H9 (cell line): ENCODE results near the gene HMCN1. TPM values are rescaled to one million over a fixed set of nuclear protein-coding genes. Genes with fewer than 3 reads are reported as not detected.

Experiments
- DNase-seq: peaks from one replicate; pipeline ENCODE4 v3.0.0-alpha.2; 2017
- H2AFZ ChIP-seq: one replicate; pipeline ENCODE4 v1.6.1; 2013; ENCODE audit warnings: mild to moderate bottlenecking, low read length, control low read depth, moderate library complexity
- H2AK5ac ChIP-seq: 2 replicates; pipeline ENCODE4 v1.6.1; 2013; ENCODE audit warnings: low read length, control low read depth, mixed read lengths; ENCODE audit not compliant: insufficient read length
- H2BK120ac ChIP-seq: one replicate; pipeline ENCODE4 v1.6.1; 2013; ENCODE audit warnings: low read depth, mild to moderate bottlenecking, low read length, control low read depth, inconsistent platforms; ENCODE audit not compliant: poor library complexity, severe bottlenecking
- H2BK12ac ChIP-seq: 2 replicates; pipeline ENCODE4 v1.6.1; 2013; ENCODE audit warnings: low read length, control low read depth, mixed read lengths, low read depth; ENCODE audit not compliant: insufficient read length
- H2BK15ac ChIP-seq: 2 replicates; pipeline ENCODE4 v1.6.1; 2013; ENCODE audit warnings: low read depth, low read length, control low read depth
- H2BK20ac ChIP-seq: one replicate; pipeline ENCODE4 v1.6.1; 2013; ENCODE audit warnings: low read depth, mild to moderate bottlenecking, low read length, control low read depth, inconsistent platforms; ENCODE audit not compliant: poor library complexity, severe bottlenecking
- H2BK5ac ChIP-seq: 2 replicates; pipeline ENCODE4 v1.6.1; 2013; ENCODE audit warnings: low read length, control low read depth, mixed read lengths; ENCODE audit not compliant: insufficient read length
- H3K14ac ChIP-seq: 2 replicates; pipeline ENCODE4 v1.6.1; 2013; ENCODE audit warnings: low read length, control low read depth; ENCODE audit not compliant: insufficient read depth
- H3K18ac ChIP-seq: 2 replicates; pipeline ENCODE4 v1.6.1; 2013; ENCODE audit warnings: low read depth, mild to moderate bottlenecking, mixed read lengths, low read length, control low read depth; ENCODE audit not compliant: insufficient read length
- H3K23ac ChIP-seq: 2 replicates; pipeline ENCODE4 v1.6.1; 2013; ENCODE audit warnings: low read length, control low read depth, mixed read lengths, low read depth; ENCODE audit not compliant: insufficient read length
- H3K23me2 ChIP-seq: 2 replicates; pipeline ENCODE4 v1.6.1; 2013; ENCODE audit warnings: low read depth, mild to moderate bottlenecking, mixed read lengths, low read length, control low read depth; ENCODE audit not compliant: insufficient read length, poor library complexity, severe bottlenecking
- H3K27ac ChIP-seq: 2 replicates; pipeline ENCODE4 v1.5.1; 2013; ENCODE audit warnings: low read length, control low read depth, mixed read lengths, low read depth; ENCODE audit not compliant: insufficient read length
- H3K27me3 ChIP-seq: 2 replicates; pipeline ENCODE4 v1.6.1; 2013; ENCODE audit warnings: low read length, control low read depth, inconsistent platforms; ENCODE audit not compliant: insufficient read depth
- H3K4ac ChIP-seq: 2 replicates; pipeline ENCODE4 v1.6.1; 2013; ENCODE audit warnings: low read depth, mild to moderate bottlenecking, control low read depth, inconsistent platforms, low read length, moderate library complexity
- H3K4me1 ChIP-seq: 2 replicates; pipeline ENCODE4 v1.6.1; 2013; ENCODE audit warnings: low read length, control low read depth, inconsistent platforms; ENCODE audit not compliant: insufficient read depth
- H3K4me2 ChIP-seq: 2 replicates; pipeline ENCODE4 v1.6.1; 2013; ENCODE audit warnings: low read length, control low read depth, mixed read lengths; ENCODE audit not compliant: insufficient read length, insufficient read depth
- H3K56ac ChIP-seq: 2 replicates; pipeline ENCODE4 v1.6.1; 2013; ENCODE audit warnings: low read depth, mild to moderate bottlenecking, mixed read lengths, low read length, control low read depth; ENCODE audit not compliant: insufficient read length
- H3K79me1 ChIP-seq: 2 replicates; pipeline ENCODE4 v1.6.1; 2013; ENCODE audit warnings: low read depth, mild to moderate bottlenecking, moderate library complexity, low read length, control low read depth, inconsistent platforms; ENCODE audit not compliant: insufficient read depth, poor library complexity, severe bottlenecking
- H3K79me2 ChIP-seq: 2 replicates; pipeline ENCODE4 v1.6.1; 2013; ENCODE audit warnings: low read length, control low read depth, inconsistent platforms; ENCODE audit not compliant: insufficient read depth
- H3K9ac ChIP-seq: 2 replicates; pipeline ENCODE4 v1.6.1; 2013; ENCODE audit warnings: low read length, control low read depth, mixed read lengths; ENCODE audit not compliant: insufficient read length; ENCODE audit errors: extremely low read depth
- H3K9me3 ChIP-seq: one replicate; pipeline ENCODE4 v1.6.1; 2013; ENCODE audit warnings: low read depth, low read length, inconsistent platforms; ENCODE audit not compliant: control insufficient read depth
- H3T11ph ChIP-seq: one replicate; pipeline ENCODE4 v1.6.1; 2013; ENCODE audit warnings: mild to moderate bottlenecking, low read length, control low read depth, inconsistent platforms
- H4K20me1 ChIP-seq: one replicate; pipeline ENCODE4 v1.6.1; 2013; ENCODE audit not compliant: control insufficient read depth, insufficient read length, insufficient read depth
- H4K5ac ChIP-seq: 2 replicates; pipeline ENCODE4 v1.6.1; 2013; ENCODE audit warnings: low read depth, mild to moderate bottlenecking, mixed read lengths, low read length, control low read depth; ENCODE audit not compliant: insufficient read length
- H4K8ac ChIP-seq: replicated peaks from 2 replicates; pipeline ENCODE4 v1.6.1; 2013; ENCODE audit warnings: low read length, control low read depth, mixed read lengths, low read depth; ENCODE audit not compliant: insufficient read length
- H4K91ac ChIP-seq: 2 replicates; pipeline ENCODE4 v1.6.1; 2013; ENCODE audit warnings: low read depth, mild to moderate bottlenecking, moderate library complexity, mixed read lengths, low read length, control low read depth; ENCODE audit not compliant: insufficient read length
- H3K27ac Mint-ChIP-seq, 3 experiments: 2 replicates in 2 of 3; 3 replicates in 1 of 3; pipeline ENCODE4 v1.8.0; 2020 to 2021; ENCODE audit warnings: mixed read lengths in 3 of 3, mild to moderate bottlenecking in 1 of 3, moderate library complexity in 1 of 3
- H3K27me3 Mint-ChIP-seq: 2 replicates; pipeline ENCODE4 v1.8.0; 2021; ENCODE audit warnings: low read depth, mild to moderate bottlenecking, moderate library complexity, mixed read lengths
- H3K36me3 Mint-ChIP-seq, 3 experiments: 2 replicates in 2 of 3; 3 replicates in 1 of 3; pipeline ENCODE4 v1.8.0; 2020 to 2021; ENCODE audit warnings: low read depth in 3 of 3, mixed read lengths in 3 of 3; ENCODE audit not compliant: insufficient read depth in 1 of 3
- H3K4me1 Mint-ChIP-seq, 2 experiments: 2 replicates each; pipeline ENCODE4 v1.8.0; 2020; ENCODE audit warnings: mixed read lengths in 2 of 2
- H3K4me3 Mint-ChIP-seq, 2 experiments: 2 replicates in 1 of 2; 3 replicates in 1 of 2; pipeline ENCODE4 v1.8.0; 2020 to 2021; ENCODE audit warnings: mild to moderate bottlenecking in 2 of 2, mixed read lengths in 2 of 2, moderate library complexity in 1 of 2
- H3K9me3 Mint-ChIP-seq, 2 experiments: 2 replicates in 1 of 2; 3 replicates in 1 of 2; pipeline ENCODE4 v1.8.0; 2020; ENCODE audit warnings: mild to moderate bottlenecking in 2 of 2, mixed read lengths in 2 of 2, moderate library complexity in 1 of 2
- CTCF ChIP-seq: fragments of 200-600 bp; sonication (generic); conservative IDR thresholded peaks from 3 replicates; pipeline ENCODE4 v1.8.0; 2021; ENCODE audit warnings: antibody characterized with exemption, mild to moderate bottlenecking
- WGBS: extraction: QIAGEN DNeasy Blood & Tissue Kit; methylation state at CpG from one replicate; pipeline ENCODE4 v1.1.7; 2013; ENCODE audit warnings: missing lambda C conversion rate, low lambda C conversion rate, mixed read lengths; ENCODE audit not compliant: insufficient read length; ENCODE audit errors: extremely low coverage; 5-methylcytosine and 5-hydroxymethylcytosine counted together
- total RNA-seq: library from RNA; stranded (reverse); gene quantifications from 2 replicates; pipeline ENCODE4 v1.2.1, GENCODE V29; 2021

HMCN1 gene
- total RNA-seq, 1 experiment from 2014 or later: 3.3 TPM

GRCh38 chr1:186189156-186189555, 455.0 kb downstream of the HMCN1 start:
- H2AFZ ChIP-seq: no peak overlapping the region
- no peak for DNase-seq
- no peak overlapping the region for H2BK20ac ChIP-seq
- H3K4me1 ChIP-seq: peaks cover 2% of the 10 kb centered on the region; the same call in 1 of the 2 replicates
- no peaks in the 10 kb centered on the region for H4K20me1 ChIP-seq
- no peak overlapping the region for H3K27ac ChIP-seq
- H3K27ac Mint-ChIP-seq: no peak overlapping the region
- no CpG with 5 or more reads among the region's 3 CpGs for WGBS
- H3K56ac ChIP-seq: no peak overlapping the region
- no peak overlapping the region for H3K9ac ChIP-seq
- no peaks in the 10 kb centered on the region for H3K4me1 Mint-ChIP-seq
- no peak overlapping the region for H3T11ph ChIP-seq
- H4K91ac ChIP-seq: no peak overlapping the region
- TF ChIP-seq CTCF: no peak
- no peak overlapping the region for H3K4ac ChIP-seq
- H4K8ac ChIP-seq: no peak overlapping the region
- H2BK15ac ChIP-seq: no peak overlapping the region
- no peaks in the 10 kb centered on the region for H3K27me3 Mint-ChIP-seq
- H3K4me2 ChIP-seq: no peak overlapping the region
- no peaks in the 10 kb centered on the region for H3K79me2 ChIP-seq
- no peak overlapping the region for H2AK5ac ChIP-seq
- no peak overlapping the region for H2BK12ac ChIP-seq
- no peak overlapping the region for H3K23ac ChIP-seq
- H3K9me3 Mint-ChIP-seq: no peaks in the 10 kb centered on the region
- H3K14ac ChIP-seq: no peak overlapping the region
- H4K5ac ChIP-seq: no peak overlapping the region
- H3K23me2 ChIP-seq: no peaks in the 10 kb centered on the region
- H3K27me3 ChIP-seq: no peaks in the 10 kb centered on the region
- no peak overlapping the region for H3K4me3 Mint-ChIP-seq
- no peak overlapping the region for H2BK120ac ChIP-seq
- no peaks in the 10 kb centered on the region for H3K36me3 Mint-ChIP-seq
- H3K9me3 ChIP-seq: no peaks in the 10 kb centered on the region
- H3K18ac ChIP-seq: no peak overlapping the region
- no peaks in the 10 kb centered on the region for H3K79me1 ChIP-seq
- no peak overlapping the region for H2BK5ac ChIP-seq
